ELR (cell line): ENCODE measurements around the gene IRX1.

Experiments used
- DNase-seq: peaks from one replicate; pipeline ENCODE4 v3.0.0-alpha.2; 2015; ENCODE audit warnings: low read depth

Gene IRX1

DNA sequence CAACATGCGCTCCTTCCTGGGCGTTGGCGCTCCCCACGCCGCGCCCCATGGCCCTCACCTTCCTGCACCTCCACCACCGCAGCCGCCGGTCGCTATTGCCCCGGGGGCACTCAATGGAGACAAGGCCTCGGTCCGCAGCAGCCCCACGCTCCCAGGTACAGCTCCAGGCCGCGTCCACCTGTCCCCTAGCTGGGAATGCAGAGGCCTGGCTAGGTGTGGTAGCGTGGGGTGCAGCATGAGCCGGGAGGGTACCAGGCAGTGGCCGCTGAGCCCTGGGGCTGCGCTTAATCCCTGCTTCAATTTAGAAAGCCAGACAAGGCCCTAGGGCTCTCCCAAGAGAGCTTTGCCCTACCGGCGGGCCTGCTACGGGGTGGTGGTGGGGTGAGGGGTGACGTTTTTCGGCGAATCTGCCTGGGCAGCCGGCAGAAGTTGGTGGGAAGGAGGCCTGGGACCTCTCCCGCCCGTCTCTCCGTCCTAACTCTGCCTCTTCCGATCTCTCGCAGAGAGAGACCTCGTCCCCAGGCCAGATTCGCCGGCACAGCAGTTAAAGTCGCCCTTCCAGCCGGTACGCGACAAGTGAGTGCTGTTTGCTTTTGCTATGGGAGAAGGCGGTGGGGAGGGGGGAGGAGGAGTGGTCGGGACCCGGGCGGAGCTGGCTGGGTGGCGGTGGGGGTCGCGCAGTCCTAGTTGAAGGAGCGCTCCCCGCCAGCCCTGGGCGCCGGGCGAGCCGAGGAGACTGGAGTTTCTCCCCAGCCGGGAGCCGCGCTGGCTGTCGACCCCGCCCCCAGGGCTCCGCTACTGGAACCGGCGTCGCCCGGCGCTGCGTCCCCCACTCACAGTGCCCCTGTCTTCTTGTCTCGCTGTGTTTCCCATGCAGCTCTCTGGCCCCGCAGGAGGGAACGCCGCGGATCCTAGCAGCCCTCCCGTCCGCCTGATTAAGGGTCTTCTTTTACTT, 4.8 kb downstream of the IRX1 start:
- DNase-seq: no peak

- DNase-seq: no peak
These were observed 5.6 kb downstream of the IRX1 start for GRCh38 chr5:3601061-3601710.

- DNase-seq: no peak
These were observed 6.5 kb downstream of the IRX1 start for GRCh38 chr5:3601911-3602782.

GRCh38 chr5:3602785-3603502, 7.3 kb downstream of the IRX1 start:
- DNase-seq: no peak

DNA sequence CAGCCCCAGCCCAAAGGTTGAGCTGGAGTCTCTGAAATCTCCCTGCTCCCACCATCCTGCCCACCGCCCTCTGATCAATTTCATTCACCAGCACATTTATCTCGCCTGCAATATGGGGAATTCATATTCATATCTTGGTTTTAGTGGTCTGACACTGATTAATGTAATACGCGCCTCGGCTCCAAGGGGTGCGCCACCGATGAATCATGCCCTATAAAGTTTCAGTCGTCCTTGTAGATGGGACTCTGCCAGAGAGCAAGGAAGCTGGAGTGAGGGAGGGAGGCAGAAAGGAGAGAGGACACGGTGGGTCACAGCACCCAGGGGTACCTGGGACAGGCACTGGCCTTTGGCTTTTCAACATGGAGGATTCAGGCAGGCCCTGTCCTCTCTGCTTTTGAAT, 8.9 kb downstream of the IRX1 start:
- DNase-seq: no peak

GRCh38 chr5:3605298-3606010, 9.8 kb downstream of the IRX1 start:
- no peak for DNase-seq

DNA sequence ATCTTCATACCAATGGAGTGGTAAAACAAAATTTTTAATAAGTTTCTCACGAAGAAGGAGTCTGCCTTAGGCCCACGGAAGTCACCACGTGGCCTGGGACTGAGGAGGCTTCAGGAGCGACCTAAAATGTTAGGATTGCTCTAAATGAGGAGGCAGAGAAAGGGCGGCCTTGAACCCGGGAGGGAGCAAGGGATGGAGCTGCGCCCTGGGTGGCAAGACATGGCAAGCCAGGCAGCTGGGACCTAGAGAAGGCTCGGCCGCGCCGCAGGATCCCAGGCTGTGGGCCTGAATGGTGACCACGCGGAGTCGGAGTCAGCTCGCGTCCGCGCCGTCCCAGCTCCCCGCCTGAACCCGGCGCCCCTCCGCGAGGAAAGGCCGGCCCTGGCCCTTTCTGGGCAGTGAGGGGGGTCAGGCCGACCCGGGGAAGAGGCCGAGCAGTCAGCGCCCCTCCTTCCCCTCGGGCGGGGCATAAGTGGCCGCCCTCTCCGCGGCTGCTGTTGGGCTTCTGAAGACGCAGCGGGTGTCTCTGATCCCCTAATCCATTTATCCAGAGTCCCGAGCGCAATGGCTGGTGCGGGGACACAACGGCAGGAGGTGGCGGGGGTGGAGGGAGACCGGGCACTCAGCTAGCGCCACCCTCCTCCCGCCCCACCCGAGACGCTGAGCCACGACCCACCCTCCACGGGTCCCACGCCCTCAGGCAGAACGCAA, 10.6 kb downstream of the IRX1 start:
- no peak for DNase-seq

DNA sequence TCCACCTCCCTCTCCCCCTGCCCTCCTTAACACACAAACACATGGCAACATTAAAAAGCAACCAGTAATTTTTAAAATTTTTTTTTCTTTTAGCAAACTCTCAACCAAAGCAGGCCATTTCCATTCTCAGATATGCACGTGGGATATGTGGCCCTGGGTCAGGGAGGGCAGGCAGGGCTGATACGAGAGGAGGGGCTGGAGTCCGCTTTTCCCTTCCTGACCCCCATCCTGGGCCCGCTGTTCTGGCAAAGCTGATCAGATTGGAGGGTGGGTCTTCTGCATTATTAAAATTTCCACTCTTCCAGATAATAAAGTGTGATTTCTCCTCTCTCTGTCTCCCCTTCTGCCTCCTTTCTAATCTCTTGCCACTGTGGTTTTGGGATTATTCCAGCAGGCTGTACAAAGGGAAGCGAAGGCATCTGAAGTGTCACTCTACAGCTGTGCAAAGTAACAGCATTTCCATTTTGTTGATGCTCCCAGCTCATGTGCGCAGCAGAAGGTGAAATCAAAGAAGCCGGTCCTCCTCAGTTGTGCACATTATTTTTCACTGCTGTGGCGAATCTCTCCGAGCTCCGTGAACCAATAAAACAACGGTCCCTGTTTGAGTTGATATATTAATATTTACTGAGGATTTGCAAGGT, 12.0 kb downstream of the IRX1 start:
- DNase-seq: no peak

DNA sequence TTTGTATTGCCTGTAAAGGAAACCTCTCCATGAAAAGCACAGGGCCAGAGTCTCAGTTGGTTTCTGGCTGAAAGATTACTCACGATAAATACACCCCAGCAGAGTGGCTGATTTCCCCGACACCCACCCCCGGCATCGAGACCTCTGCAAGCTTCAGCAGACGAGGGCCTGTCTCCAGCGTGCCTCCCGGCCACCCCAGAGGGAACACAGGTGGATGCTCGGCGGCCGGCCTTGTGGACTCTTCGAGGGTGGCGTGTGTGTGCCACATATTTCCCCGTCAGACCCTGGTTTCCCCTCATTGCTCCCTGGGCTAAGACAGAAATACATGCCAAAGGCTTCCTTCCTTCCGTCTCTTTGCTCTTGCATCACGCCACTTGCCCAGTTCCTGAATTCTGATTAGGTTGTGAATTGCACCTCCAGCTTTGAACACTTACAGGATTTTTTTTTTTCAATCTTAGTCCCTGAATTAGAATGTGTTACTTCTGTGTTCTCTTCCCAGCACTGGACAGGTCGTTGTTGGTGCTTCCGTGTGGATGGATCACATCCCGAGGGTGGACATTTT, 13.6 kb downstream of the IRX1 start:
- DNase-seq: no peak

GRCh38 chr5:3612591-3613042, 17.0 kb downstream of the IRX1 start:
- no peak for DNase-seq

DNA sequence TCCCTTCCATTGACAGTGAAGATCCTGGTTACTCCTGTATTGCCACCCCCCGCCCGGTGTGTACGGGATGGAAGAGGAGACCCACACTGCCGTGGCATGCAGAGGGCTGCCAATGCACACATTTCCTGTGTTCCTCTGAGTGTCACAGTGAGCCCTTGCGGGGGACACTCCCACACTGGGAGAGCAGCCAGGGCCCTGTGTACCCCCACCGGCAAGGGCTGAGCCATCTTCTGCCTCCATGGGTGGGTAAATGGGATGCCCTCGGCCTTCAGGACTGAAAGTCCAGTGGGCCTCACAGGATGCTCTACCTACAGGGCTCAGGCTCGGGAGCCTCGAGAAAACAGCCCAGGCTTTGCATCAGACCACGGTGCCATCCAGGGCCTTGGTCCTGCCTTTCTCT, 18.1 kb downstream of the IRX1 start:
- no peak for DNase-seq

GRCh38 chr5:3615217-3615616, 19.6 kb downstream of the IRX1 start:
- no peak for DNase-seq

- DNase-seq: no peak
These were observed 20.2 kb downstream of the IRX1 start for GRCh38 chr5:3615829-3616228.

- no peak for DNase-seq
These were observed 23.9 kb downstream of the IRX1 start for GRCh38 chr5:3619579-3619978.

GRCh38 chr5:3622961-3623360, 27.3 kb downstream of the IRX1 start:
- no peak for DNase-seq

DNA sequence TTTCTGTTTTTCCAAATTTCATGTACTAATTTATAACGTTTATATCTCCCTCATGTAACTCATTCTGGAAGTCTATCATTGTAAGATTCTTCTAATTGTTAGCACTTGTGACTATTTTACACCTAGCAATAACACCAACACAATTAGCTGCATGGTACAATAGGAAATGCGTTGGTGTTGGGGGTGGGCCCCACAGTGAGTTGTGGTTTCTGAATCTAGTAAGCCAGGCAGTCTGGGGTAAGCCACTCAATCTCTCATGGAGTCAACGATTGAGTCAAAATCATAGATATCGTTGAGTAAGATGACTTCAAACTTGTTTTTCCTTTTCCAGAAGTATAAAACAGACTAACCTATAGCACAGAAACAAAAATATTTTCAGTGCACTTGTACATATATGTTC, 30.0 kb downstream of the IRX1 start:
- DNase-seq: no peak

GRCh38 chr5:3634061-3634460, 38.4 kb downstream of the IRX1 start:
- DNase-seq: no peak

- DNase-seq: no peak
These were observed 43.5 kb downstream of the IRX1 start for GRCh38 chr5:3639175-3639574.

DNA sequence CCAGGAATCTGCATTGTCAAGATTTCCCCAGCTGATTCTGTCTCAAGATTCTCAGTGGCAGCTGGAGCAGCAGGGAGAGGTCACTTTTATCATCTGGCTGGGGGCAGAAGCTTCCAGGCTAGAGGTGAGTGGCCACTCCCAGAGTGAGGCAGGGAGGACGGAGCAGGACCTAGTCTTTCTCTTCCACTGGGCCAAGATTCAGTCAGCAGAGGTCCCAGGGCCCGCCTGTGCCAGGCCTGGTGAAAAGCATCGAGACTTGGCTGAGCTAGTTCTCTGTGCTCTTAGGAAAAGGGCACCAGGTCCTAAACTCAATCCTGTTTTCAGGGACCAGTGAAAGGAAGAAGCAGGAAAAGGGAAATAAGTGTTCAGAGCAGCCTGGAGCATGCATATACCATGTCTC, 46.6 kb downstream of the IRX1 start:
- DNase-seq: no peak

DNA sequence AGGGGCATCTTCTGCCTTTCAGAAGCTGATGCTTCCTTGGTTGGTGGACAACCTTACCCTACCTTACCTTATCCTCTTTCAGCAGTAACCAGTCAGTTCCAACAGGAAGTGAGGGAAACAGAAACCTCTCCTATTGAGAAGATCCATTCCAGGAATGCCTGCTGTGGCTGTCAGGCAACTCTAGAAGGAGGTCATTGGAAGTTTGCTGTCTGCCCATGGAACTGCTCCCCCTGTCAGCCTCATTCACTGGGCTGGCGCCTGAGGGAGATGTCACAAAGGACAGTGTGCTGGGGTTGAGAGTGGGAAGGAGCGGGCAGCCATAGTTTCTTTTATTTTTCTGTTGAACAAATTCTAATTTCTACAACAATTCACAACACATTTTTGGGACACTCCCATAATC, 54.7 kb downstream of the IRX1 start:
- no peak for DNase-seq
